ENCODE data around the gene QTRT2. TPM values are rescaled to one million over a fixed set of nuclear protein-coding genes. Genes with fewer than 3 reads are reported as not detected.

QTRT2 gene
- polyA plus RNA-seq, 2 of the 4 experiments (the other 2 are of a cell fraction): 23.5 to 33.9 TPM

- H3K4me1 ChIP-seq: no peaks in the 10 kb centered on the region
- FAIRE-seq (no peak), DNase-seq (ENCODE audit: low read depth in 1 of 2, low spot score in 1 of 2) (no peak), ATAC-seq (no peak)
- TF ChIP-seq, protein P1, sequence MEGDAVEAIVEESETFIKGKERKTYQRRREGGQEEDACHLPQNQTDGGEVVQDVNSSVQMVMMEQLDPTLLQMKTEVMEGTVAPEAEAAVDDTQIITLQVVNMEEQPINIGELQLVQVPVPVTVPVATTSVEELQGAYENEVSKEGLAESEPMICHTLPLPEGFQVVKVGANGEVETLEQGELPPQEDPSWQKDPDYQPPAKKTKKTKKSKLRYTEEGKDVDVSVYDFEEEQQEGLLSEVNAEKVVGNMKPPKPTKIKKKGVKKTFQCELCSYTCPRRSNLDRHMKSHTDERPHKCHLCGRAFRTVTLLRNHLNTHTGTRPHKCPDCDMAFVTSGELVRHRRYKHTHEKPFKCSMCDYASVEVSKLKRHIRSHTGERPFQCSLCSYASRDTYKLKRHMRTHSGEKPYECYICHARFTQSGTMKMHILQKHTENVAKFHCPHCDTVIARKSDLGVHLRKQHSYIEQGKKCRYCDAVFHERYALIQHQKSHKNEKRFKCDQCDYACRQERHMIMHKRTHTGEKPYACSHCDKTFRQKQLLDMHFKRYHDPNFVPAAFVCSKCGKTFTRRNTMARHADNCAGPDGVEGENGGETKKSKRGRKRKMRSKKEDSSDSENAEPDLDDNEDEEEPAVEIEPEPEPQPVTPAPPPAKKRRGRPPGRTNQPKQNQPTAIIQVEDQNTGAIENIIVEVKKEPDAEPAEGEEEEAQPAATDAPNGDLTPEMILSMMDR (IDR thresholded peaks at IDR 0.05): no peak
- TF ChIP-seq, protein P2, sequence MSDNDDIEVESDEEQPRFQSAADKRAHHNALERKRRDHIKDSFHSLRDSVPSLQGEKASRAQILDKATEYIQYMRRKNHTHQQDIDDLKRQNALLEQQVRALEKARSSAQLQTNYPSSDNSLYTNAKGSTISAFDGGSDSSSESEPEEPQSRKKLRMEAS (IDR thresholded peaks at IDR 0.05): no peak
- no peak for TF ChIP-seq NPAS2 (CRISPR knock-in tag; IDR thresholded peaks at IDR 0.05; ENCODE audit: borderline replicate concordance)
- TF ChIP-seq CHD2 (IDR thresholded peaks at IDR 0.05; ENCODE audit: low read length, partially characterized antibody): no peak
- TF ChIP-seq CBX2 (IDR thresholded peaks at IDR 0.05; ENCODE audit: borderline replicate concordance, low read depth): no peak
- TF ChIP-seq, protein P3, sequence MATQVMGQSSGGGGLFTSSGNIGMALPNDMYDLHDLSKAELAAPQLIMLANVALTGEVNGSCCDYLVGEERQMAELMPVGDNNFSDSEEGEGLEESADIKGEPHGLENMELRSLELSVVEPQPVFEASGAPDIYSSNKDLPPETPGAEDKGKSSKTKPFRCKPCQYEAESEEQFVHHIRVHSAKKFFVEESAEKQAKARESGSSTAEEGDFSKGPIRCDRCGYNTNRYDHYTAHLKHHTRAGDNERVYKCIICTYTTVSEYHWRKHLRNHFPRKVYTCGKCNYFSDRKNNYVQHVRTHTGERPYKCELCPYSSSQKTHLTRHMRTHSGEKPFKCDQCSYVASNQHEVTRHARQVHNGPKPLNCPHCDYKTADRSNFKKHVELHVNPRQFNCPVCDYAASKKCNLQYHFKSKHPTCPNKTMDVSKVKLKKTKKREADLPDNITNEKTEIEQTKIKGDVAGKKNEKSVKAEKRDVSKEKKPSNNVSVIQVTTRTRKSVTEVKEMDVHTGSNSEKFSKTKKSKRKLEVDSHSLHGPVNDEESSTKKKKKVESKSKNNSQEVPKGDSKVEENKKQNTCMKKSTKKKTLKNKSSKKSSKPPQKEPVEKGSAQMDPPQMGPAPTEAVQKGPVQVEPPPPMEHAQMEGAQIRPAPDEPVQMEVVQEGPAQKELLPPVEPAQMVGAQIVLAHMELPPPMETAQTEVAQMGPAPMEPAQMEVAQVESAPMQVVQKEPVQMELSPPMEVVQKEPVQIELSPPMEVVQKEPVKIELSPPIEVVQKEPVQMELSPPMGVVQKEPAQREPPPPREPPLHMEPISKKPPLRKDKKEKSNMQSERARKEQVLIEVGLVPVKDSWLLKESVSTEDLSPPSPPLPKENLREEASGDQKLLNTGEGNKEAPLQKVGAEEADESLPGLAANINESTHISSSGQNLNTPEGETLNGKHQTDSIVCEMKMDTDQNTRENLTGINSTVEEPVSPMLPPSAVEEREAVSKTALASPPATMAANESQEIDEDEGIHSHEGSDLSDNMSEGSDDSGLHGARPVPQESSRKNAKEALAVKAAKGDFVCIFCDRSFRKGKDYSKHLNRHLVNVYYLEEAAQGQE (IDR thresholded peaks at IDR 0.05): no peak
- no peak for TF ChIP-seq MAFK (IDR thresholded peaks at IDR 0.05; ENCODE audit: partially characterized antibody)
- TF ChIP-seq GATA3 (IDR thresholded peaks at IDR 0.05; ENCODE audit: borderline replicate concordance): no peak
- TF ChIP-seq ZNF302 (CRISPR knock-in tag; IDR thresholded peaks at IDR 0.05): no peak
- TF ChIP-seq RARB (CRISPR knock-in tag; IDR thresholded peaks at IDR 0.05): no peak
- no peak for TF ChIP-seq NFE2L2 (conservative IDR thresholded peaks at IDR 0.05; ENCODE audit: low read length)
- TF ChIP-seq TP53 (CRISPR knock-in tag; IDR thresholded peaks at IDR 0.05): no peak
- TF ChIP-seq TFCP2L1 (CRISPR knock-in tag; IDR thresholded peaks at IDR 0.05): no peak
- TF ChIP-seq ZSCAN20 (CRISPR knock-in tag; IDR thresholded peaks at IDR 0.05): no peak
- TF ChIP-seq SREBF2 (IDR thresholded peaks at IDR 0.05): no peak
- ChIA-PET CTCF (no interaction called here), POLR2A (no interaction called here)
- 75% methylated on average over 5 of the region's 5 CpGs for WGBS (ENCODE audit: missing lambda C conversion rate)
- no peak overlapping the region for H3K4me2 ChIP-seq
- no peak overlapping the region for H3K27ac ChIP-seq
- H3K4me3 ChIP-seq: no peak overlapping the region
- no peaks in the 10 kb centered on the region for H3K9me3 ChIP-seq
These were observed 21.6 kb upstream of the QTRT2 start for GRCh38 chr3:114034787-114035545.

GRCh38 chr3:114035896-114036295 is 20.6 kb upstream of the QTRT2 start:
- TF ChIP-seq ZC3H11A (IDR thresholded peaks at IDR 0.05): no peak
- TF ChIP-seq PHF8 (IDR thresholded peaks at IDR 0.05; ENCODE audit: borderline replicate concordance, low read depth): no peak
- no peak for TF ChIP-seq FOSB (CRISPR knock-in tag; IDR thresholded peaks at IDR 0.05)
- TF ChIP-seq CEBPB (IDR thresholded peaks at IDR 0.05): no peak
- no peak for TF ChIP-seq EHMT2 (IDR thresholded peaks at IDR 0.05; ENCODE audit: low read depth)
- no peak for TF ChIP-seq SMC3 (IDR thresholded peaks at IDR 0.05)
- TF ChIP-seq, protein P4, sequence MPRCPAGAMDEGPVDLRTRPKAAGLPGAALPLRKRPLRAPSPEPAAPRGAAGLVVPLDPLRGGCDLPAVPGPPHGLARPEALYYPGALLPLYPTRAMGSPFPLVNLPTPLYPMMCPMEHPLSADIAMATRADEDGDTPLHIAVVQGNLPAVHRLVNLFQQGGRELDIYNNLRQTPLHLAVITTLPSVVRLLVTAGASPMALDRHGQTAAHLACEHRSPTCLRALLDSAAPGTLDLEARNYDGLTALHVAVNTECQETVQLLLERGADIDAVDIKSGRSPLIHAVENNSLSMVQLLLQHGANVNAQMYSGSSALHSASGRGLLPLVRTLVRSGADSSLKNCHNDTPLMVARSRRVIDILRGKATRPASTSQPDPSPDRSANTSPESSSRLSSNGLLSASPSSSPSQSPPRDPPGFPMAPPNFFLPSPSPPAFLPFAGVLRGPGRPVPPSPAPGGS (IDR thresholded peaks at IDR 0.05): no peak
- no peak for TF ChIP-seq BHLHE40 (IDR thresholded peaks at IDR 0.05; ENCODE audit: low read depth, low read length)
- TF ChIP-seq, protein P5, sequence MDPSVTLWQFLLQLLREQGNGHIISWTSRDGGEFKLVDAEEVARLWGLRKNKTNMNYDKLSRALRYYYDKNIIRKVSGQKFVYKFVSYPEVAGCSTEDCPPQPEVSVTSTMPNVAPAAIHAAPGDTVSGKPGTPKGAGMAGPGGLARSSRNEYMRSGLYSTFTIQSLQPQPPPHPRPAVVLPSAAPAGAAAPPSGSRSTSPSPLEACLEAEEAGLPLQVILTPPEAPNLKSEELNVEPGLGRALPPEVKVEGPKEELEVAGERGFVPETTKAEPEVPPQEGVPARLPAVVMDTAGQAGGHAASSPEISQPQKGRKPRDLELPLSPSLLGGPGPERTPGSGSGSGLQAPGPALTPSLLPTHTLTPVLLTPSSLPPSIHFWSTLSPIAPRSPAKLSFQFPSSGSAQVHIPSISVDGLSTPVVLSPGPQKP (IDR thresholded peaks at IDR 0.05; ENCODE audit: low read depth, low read length): no peak
- no peak for TF ChIP-seq RAD21 (conservative IDR thresholded peaks at IDR 0.05 in 1 of 2, IDR thresholded peaks at IDR 0.05 in 1 of 2)
- TF ChIP-seq CHD2 (IDR thresholded peaks at IDR 0.05; ENCODE audit: low read length, partially characterized antibody): no peak
- TF ChIP-seq MAFK (IDR thresholded peaks at IDR 0.05; ENCODE audit: partially characterized antibody): no peak
- no peak for TF ChIP-seq NR3C1 (IDR thresholded peaks at IDR 0.05)
- TF ChIP-seq JUNB (IDR thresholded peaks at IDR 0.05): no peak
- Histone ChIP-seq H3K4me2 (no peak overlapping the region), H3K9me3 (no peaks in the 10 kb centered on the region), H3K4me1 (no peaks in the 10 kb centered on the region), H3K4me3 (no peak overlapping the region), H3K27ac (no peak overlapping the region)
- FAIRE-seq (no peak), ATAC-seq (no peak), DNase-seq (ENCODE audit: low read depth in 1 of 2, low spot score in 1 of 2) (no peak)
- 85% methylated on average over 3 of the region's 3 CpGs for WGBS (ENCODE audit: missing lambda C conversion rate)
- ChIA-PET POLR2A (no interaction called here), CTCF (no interaction called here)

Data from A549 (cell line).